Psoas muscle (tissue), 8 donors: ENCODE results near the gene ZC2HC1C. TPM values are rescaled to one million over a fixed set of nuclear protein-coding genes. Genes with fewer than 3 reads are reported as not detected.

Experiments
- ATAC-seq, 4 donors: fragments of 200-7000 bp; cut with Tn5 transposase; one replicate each; pipeline ENCODE4 v1.9.1; 2020; ENCODE audit warnings: moderate library complexity in 3 of 4, mild to moderate bottlenecking in 2 of 4
- DNase-seq, 2 donors: peaks; one replicate each; pipeline ENCODE4 v3.0.0-alpha.2; 2020
- H3K27ac ChIP-seq: fragments of 200-600 bp; one replicate; pipeline ENCODE4 v1.8.0; 2022
- H3K27me3 ChIP-seq, 3 donors: fragments of 200-600 bp in 1 of 3; one replicate each; pipeline versions ENCODE4 v1.6.1 to v1.8.0; 2013 to 2022; ENCODE audit warnings: low read length in 2 of 3, mild to moderate bottlenecking in 2 of 3, moderate library complexity in 1 of 3; ENCODE audit not compliant: insufficient read depth in 3 of 3
- H3K36me3 ChIP-seq, 2 donors: fragments of 200-600 bp in 1 of 2; one replicate each; pipeline versions ENCODE4 v1.6.1 to v1.8.0; 2013 to 2022; ENCODE audit warnings: low read depth in 1 of 2, mild to moderate bottlenecking in 1 of 2, moderate library complexity in 1 of 2; ENCODE audit not compliant: insufficient read depth in 1 of 2
- H3K4me1 ChIP-seq: fragments of 200-600 bp; one replicate; pipeline ENCODE4 v1.8.0; 2022
- H3K4me3 ChIP-seq: fragments of 200-600 bp; one replicate; pipeline ENCODE4 v1.8.0; 2022; ENCODE audit warnings: mild to moderate bottlenecking
- H3K9me3 ChIP-seq: fragments of 200-600 bp; one replicate; pipeline ENCODE4 v1.8.0; 2022
- WGBS, 3 donors: extraction: QIAGEN DNeasy Blood & Tissue Kit; methylation state at CpG; one replicate each; pipeline versions ENCODE4 v1.1.6 to v1.1.7; 2013; 5-methylcytosine and 5-hydroxymethylcytosine counted together
- intact Hi-C, 2 donors: fragments of 100-400 bp; cut with DNase I; formaldehyde crosslinking; loops; one replicate each; pipeline versions ENCODE4 v1.11.0 to v1.14.2; 2022
- polyA plus RNA-seq, 3 donors: library from polyadenylated mRNA; stranded (reverse); fragments of 200-250 nt; gene quantifications; one replicate each; pipeline ENCODE4 v1.2.3, GENCODE V29; 2013
- total RNA-seq, 4 donors: library from RNA; stranded (reverse); fragmentation: NEBNext Ultra II Directional in 2 of 4; extraction: Animal tissue kit (Norgen Biotek cat#: 25700) in 2 of 4; gene quantifications; one replicate each; pipeline versions ENCODE4 v1.2.1 to v1.2.4, GENCODE V29; 2021 to 2023
- TF ChIP-seq, protein P1 (sequence below): fragments of 200-600 bp; IDR thresholded peaks from one replicate; pipeline ENCODE4 v1.8.0; 2022; ENCODE audit warnings: antibody characterized with exemption
- donor health status: healthy with polysubstance abuse.
- donor health status: DM: no; HTN: no; CAD: no; lungs with moderate emphysema.
- donor health status: Bipolar disorder and iron deficiency.
- donor health status: healthy.
- donor health status: DM: yes; HTN: yes; CAD: no.
- donor health status: DM: no; HTN: no; CAD: no.
- donor health status: DM: no; HTN: no; CAD: no.
- donor health status: DM: yes; HTN: yes; CAD: no.

ZC2HC1C gene
- total and polyA plus RNA-seq, 7 donors = 2.5 to 17.3 (median 4.6) TPM

DNA sequence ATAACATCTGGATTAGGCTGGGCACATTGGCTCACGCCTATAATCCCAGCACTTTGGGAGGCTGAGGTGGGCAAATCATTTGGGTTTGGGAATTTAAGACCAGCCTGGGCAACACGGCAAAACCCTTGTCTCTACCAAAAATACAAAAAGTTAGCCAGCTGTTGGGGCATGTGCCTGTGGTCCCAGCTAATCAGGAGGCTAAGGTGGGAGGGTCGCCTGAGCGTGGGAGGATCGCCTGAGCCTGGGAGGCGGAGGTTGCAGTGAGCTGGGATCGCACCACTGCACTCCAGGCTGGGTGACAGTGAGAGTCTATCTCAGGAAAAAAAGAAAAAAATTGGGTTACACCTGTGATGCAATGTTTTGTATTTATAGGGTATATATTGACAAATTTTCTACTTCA is 52.1 kb downstream of the ZC2HC1C start:
- DNase-seq (no peak), ATAC-seq (no peak)
- WGBS, 3 donors = 92 to 96% (median 92%) methylated on average over 7 of the region's 7 CpGs
- H3K36me3 ChIP-seq = peaks cover 9 to 63% of the 10 kb centered on the region in 2 donors
- H3K4me1 ChIP-seq = peaks cover 25% of the 10 kb centered on the region
- H3K9me3 ChIP-seq = no peaks in the 10 kb centered on the region
- no peak overlapping the region for H3K27ac ChIP-seq
- H3K4me3 ChIP-seq = no peak overlapping the region
- H3K27me3 ChIP-seq = no peaks in the 10 kb centered on the region
- TF ChIP-seq, protein P1, sequence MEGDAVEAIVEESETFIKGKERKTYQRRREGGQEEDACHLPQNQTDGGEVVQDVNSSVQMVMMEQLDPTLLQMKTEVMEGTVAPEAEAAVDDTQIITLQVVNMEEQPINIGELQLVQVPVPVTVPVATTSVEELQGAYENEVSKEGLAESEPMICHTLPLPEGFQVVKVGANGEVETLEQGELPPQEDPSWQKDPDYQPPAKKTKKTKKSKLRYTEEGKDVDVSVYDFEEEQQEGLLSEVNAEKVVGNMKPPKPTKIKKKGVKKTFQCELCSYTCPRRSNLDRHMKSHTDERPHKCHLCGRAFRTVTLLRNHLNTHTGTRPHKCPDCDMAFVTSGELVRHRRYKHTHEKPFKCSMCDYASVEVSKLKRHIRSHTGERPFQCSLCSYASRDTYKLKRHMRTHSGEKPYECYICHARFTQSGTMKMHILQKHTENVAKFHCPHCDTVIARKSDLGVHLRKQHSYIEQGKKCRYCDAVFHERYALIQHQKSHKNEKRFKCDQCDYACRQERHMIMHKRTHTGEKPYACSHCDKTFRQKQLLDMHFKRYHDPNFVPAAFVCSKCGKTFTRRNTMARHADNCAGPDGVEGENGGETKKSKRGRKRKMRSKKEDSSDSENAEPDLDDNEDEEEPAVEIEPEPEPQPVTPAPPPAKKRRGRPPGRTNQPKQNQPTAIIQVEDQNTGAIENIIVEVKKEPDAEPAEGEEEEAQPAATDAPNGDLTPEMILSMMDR = no peak
- intact Hi-C loops = no loop called here

DNA sequence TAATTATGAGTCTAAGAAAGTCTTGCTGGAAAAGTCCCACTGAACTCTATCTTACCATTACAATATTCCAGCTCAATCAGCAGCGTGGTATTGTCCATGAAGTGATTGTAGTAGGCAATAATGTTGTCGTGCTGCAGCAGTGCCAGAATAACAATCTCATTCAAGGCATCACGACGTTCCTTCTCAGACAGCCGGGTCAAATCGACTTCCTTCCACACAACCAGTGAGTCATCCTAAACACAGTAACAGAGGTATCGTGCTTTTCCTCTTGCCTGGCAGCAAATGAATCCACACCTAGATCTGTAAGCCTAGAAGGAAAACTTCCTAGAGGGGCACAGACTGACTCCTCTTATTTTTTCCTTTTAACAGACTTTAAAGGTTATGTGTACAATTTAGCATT is 54.5 kb downstream of the ZC2HC1C start:
- H3K27me3 ChIP-seq = no peaks in the 10 kb centered on the region
- no peak for DNase-seq
- no peaks in the 10 kb centered on the region for H3K9me3 ChIP-seq
- 27 to 30% (median 29%) methylated on average over 7 of the region's 7 CpGs for WGBS, 3 donors
- H3K4me3 ChIP-seq = no peak overlapping the region
- TF ChIP-seq, protein P1 = no peak
- intact Hi-C loops = no loop called here
- H3K27ac ChIP-seq = peak overlapping the region; percentile 62
- ATAC-seq = peak in 3 of 4 donors; percentile 10 to 28 (median 14)
- peaks cover 2 to 39% of the 10 kb centered on the region in 2 donors for H3K36me3 ChIP-seq
- H3K4me1 ChIP-seq = peaks cover 39% of the 10 kb centered on the region

- no peak for DNase-seq
- Histone ChIP-seq H3K4me3 (peak overlapping the region; percentile 83), H3K9me3 (no peaks in the 10 kb centered on the region), H3K27me3 (no peaks in the 10 kb centered on the region), H3K4me1 (peaks cover 41% of the 10 kb centered on the region), H3K27ac (peak overlapping the region; percentile 93), H3K36me3 (peaks cover 0 to 23% of the 10 kb centered on the region in 2 donors)
- no peak for ATAC-seq
- intact Hi-C loops = loop anchor here in 1 of 2 donors (5.0 kb wide), 1 partner anchor 52 kb away; the partner anchor contains the start of gene TMED10
- WGBS, 3 donors = 56 to 72% (median 63%) methylated on average over 5 of the region's 5 CpGs
- TF ChIP-seq, protein P1 = no peak
Measured at GRCh38 chr14:75125617-75126016, 56.2 kb downstream of the ZC2HC1C start.

DNA sequence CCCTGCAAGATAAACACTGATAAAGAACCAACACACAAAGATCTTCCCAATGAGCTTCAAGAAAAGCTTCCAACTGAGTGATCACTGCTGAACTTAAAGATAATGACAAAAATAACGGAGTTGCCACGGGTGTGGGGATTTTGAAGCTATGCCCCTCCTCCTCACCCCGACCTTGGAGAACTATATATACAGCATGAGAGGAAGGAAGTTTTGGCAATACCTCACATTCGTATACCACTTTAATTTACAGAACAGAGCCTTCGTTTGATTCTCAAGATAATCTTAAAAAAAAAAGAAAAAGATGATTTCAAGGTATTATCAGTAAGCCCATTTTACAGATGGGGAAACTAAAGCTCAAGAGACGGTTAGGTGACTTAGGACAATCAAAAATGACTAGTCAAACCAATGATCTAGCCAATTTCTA is 56.7 kb downstream of the ZC2HC1C start:
- no peak for ATAC-seq
- 2% methylated on average over 6 of the region's 6 CpGs for WGBS, 3 donors
- Histone ChIP-seq H3K27me3 (no peaks in the 10 kb centered on the region), H3K4me3 (peak overlapping the region; percentile 83), H3K9me3 (no peaks in the 10 kb centered on the region), H3K4me1 (peaks cover 41% of the 10 kb centered on the region), H3K36me3 (peaks cover 0 to 18% of the 10 kb centered on the region in 2 donors), H3K27ac (peak overlapping the region; percentile 93)
- no peak for DNase-seq
- TF ChIP-seq, protein P1 = no peak
- intact Hi-C loops = loop anchor here in 1 of 2 donors (5.0 kb wide), 1 partner anchor 51 kb away; the partner anchor contains the start of gene TMED10
